HL-60 (cell line): ENCODE data around the gene CDH15.

Experiments used
- DNase-seq, 2 experiments: peaks; one replicate each; pipeline ENCODE4 v3.0.0-alpha.2; 2010 to 2020; ENCODE audit warnings: low read depth in 1 of 2, low spot score in 1 of 2
- H3K27ac ChIP-seq: fragments of 250-450 bp; sonication (Bioruptor Pico); replicated peaks from 2 replicates; pipeline ENCODE4 v1.5.1; 2020; ENCODE audit warnings: mild to moderate bottlenecking, moderate library complexity
- H3K27me3 ChIP-seq: fragments of 250-450 bp; sonication (Bioruptor Pico); 2 replicates; pipeline ENCODE4 v1.5.1; 2021; ENCODE audit warnings: mild to moderate bottlenecking, moderate library complexity; ENCODE audit not compliant: insufficient read depth, poor library complexity, severe bottlenecking
- H3K4me3 ChIP-seq: replicated peaks from 2 replicates; pipeline ENCODE4 v1.5.1; 2011; ENCODE audit warnings: mild to moderate bottlenecking, control low read depth, low read length; ENCODE audit not compliant: insufficient read depth
- GABPA ChIP-seq: IDR thresholded peaks from 2 replicates; pipeline ENCODE4 v1.6.1; 2012; ENCODE audit warnings: low read depth
- POLR2AphosphoS5 ChIP-seq: IDR thresholded peaks from 2 replicates; pipeline ENCODE4 v1.6.1; 2012; ENCODE audit warnings: low read depth
- REST ChIP-seq: IDR thresholded peaks from 2 replicates; pipeline ENCODE4 v1.6.1; 2012; ENCODE audit warnings: low read depth; ENCODE audit not compliant: insufficient replicate concordance
- SPI1 ChIP-seq: IDR thresholded peaks from 2 replicates; pipeline ENCODE4 v1.6.1; 2012; ENCODE audit warnings: low read depth, mild to moderate bottlenecking, borderline replicate concordance
- TF ChIP-seq, protein P1 (sequence below): IDR thresholded peaks from one replicate; pipeline ENCODE4 v1.5.1; 2011; ENCODE audit warnings: low read length, control low read depth, inconsistent platforms; ENCODE audit not compliant: insufficient read depth

CDH15 gene

DNA sequence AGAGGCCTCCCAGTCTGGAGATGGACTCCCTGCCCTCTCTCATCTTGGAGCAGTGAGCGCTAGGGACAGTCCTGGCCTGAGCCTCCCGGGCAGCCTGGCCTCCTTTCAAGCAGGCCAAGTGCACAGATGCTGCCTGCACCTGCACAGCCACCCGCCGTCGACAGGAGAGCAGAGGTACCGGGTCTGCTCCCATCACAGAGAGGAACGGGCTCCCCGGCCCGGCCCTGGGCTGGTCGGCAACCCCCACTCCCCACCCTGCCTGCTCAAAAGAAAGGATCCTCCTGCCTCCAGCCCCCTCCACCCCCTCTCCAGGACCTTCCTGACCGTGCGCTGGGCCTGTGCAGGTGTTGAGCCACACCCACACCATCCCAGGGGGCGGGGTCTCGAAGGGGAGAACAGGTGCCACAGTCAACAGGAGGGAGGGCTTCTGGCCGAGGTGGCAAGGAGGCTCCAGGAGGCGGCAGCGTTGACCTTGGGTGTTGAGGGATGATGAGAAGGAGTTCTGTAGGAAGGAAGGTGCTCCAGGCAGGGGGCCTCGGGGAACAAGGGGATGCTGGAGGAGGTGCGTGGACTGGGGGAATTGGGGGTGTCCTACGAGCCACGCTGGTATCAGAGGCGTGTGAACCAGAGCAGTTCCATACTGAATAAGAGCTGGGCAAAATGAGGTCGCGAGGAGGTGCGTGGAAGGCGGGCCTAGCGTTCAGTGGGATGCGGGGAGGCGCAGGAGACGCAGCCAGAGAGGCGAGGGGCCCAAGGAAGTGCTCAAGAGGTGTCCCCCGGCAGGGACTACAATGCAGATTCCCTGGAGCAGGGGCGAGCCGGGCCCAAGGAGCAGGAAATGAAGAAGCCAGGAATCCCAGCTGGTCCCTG, 967 bp upstream of the CDH15 start:
- TF ChIP-seq POLR2AphosphoS5 (no peak), GABPA (no peak), REST (no peak), SPI1 (no peak)
- TF ChIP-seq, protein P1, sequence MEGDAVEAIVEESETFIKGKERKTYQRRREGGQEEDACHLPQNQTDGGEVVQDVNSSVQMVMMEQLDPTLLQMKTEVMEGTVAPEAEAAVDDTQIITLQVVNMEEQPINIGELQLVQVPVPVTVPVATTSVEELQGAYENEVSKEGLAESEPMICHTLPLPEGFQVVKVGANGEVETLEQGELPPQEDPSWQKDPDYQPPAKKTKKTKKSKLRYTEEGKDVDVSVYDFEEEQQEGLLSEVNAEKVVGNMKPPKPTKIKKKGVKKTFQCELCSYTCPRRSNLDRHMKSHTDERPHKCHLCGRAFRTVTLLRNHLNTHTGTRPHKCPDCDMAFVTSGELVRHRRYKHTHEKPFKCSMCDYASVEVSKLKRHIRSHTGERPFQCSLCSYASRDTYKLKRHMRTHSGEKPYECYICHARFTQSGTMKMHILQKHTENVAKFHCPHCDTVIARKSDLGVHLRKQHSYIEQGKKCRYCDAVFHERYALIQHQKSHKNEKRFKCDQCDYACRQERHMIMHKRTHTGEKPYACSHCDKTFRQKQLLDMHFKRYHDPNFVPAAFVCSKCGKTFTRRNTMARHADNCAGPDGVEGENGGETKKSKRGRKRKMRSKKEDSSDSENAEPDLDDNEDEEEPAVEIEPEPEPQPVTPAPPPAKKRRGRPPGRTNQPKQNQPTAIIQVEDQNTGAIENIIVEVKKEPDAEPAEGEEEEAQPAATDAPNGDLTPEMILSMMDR: no peak
- no peak for DNase-seq
- Histone ChIP-seq H3K27me3 (no peaks in the 10 kb centered on the region), H3K4me3 (peak overlapping the region; percentile 15), H3K27ac (no peak overlapping the region)

DNA sequence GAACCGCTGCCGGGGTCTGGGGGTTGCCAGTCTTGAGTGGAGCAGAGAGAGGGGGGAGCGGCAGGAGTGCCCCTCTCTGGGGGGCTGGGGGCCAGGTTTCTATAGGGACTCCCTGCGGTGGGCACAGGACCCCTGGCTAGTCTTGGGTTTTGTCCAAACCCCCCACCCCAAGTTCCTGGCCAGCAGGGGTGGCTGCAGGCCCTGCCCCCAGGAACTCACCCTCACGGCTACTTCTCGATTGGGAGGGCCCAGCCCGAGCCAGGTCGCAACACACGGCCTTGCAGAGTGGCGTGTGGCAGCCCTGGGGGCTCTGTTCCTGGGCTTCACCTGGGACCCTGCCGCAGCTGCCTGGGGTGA, 601 bp downstream of the CDH15 start:
- Histone ChIP-seq H3K27ac (no peak overlapping the region), H3K4me3 (no peak overlapping the region), H3K27me3 (no peaks in the 10 kb centered on the region)
- DNase-seq: no peak
- TF ChIP-seq REST (no peak), POLR2AphosphoS5 (no peak), GABPA (no peak), SPI1 (no peak)
- TF ChIP-seq, protein P1: no peak

GRCh38 chr16:89172528-89173173, 1.1 kb downstream of the CDH15 start:
- DNase-seq: no peak
- Histone ChIP-seq H3K4me3 (no peak overlapping the region), H3K27ac (no peak overlapping the region), H3K27me3 (no peaks in the 10 kb centered on the region)
- TF ChIP-seq POLR2AphosphoS5 (no peak), SPI1 (no peak), GABPA (no peak), REST (no peak)
- TF ChIP-seq, protein P1: no peak
